Colonic mucosa (tissue), 4 donors: ENCODE measurements around the gene CMA1. TPM values are rescaled to one million over a fixed set of nuclear protein-coding genes. Genes with fewer than 3 reads are reported as not detected.

ENCODE experiments used
- DNase-seq: peaks from one replicate; pipeline ENCODE4 v3.0.0-alpha.2; 2020
- H3K27ac ChIP-seq: fragments of 200-600 bp; one replicate; pipeline ENCODE4 v1.8.0; 2021
- H3K27me3 ChIP-seq: fragments of 200-600 bp; one replicate; pipeline ENCODE4 v1.8.0; 2021
- H3K36me3 ChIP-seq: fragments of 200-600 bp; one replicate; pipeline ENCODE4 v1.8.0; 2021
- H3K4me1 ChIP-seq: fragments of 200-600 bp; one replicate; pipeline ENCODE4 v1.8.0; 2021; ENCODE audit warnings: mild to moderate bottlenecking
- H3K4me3 ChIP-seq: fragments of 200-600 bp; one replicate; pipeline ENCODE4 v1.8.0; 2021
- H3K9ac ChIP-seq, 2 donors: one replicate each; pipeline ENCODE4 v1.7.0; 2013; ENCODE audit warnings: control low read depth in 2 of 2, low read depth in 2 of 2, low read length in 2 of 2
- H3K9me3 ChIP-seq: fragments of 200-600 bp; one replicate; pipeline ENCODE4 v1.8.0; 2021
- CTCF ChIP-seq: fragments of 200-600 bp; IDR thresholded peaks from one replicate; pipeline ENCODE4 v1.8.0; 2022; ENCODE audit warnings: antibody characterized with exemption, mild to moderate bottlenecking
- intact Hi-C: fragments of 100-400 bp; cut with DNase I; formaldehyde crosslinking; loops from one replicate; pipeline ENCODE4 v1.14.1; 2022
- total RNA-seq, 2 donors: library from RNA; stranded (reverse); fragmentation: NEBNext Ultra II Directional in 1 of 2; extraction: Animal tissue kit (Norgen Biotek cat#: 25700) in 1 of 2; gene quantifications; one replicate each; pipeline ENCODE4 v1.2.1, GENCODE V29; 2021
- donor health status: healthy.
- donor health status: DM: no; HTN: no; CAD: no.
- donor health status: DM: no; HTN: no; CAD: no.

CMA1 gene
- total RNA-seq, 2 donors from 2014 or later = 1.3 TPM

DNA sequence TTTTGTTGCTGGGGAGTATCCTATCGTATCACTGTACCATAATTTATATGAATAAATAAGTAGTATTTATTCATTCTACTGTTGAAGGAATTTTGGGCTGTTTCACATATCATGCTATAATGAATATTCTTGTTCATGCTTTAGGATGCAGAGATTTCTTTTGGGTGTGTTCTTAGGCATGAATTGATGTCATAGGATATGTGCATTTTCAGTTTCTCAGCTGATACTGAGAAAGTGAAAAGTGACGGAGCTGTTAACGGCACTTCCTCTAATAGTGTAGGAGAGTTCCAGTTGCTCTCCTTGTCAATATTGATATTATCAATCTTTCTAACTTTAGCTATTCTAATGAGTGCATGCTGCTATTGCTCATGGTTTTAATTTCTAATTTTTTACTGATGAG lies 42.3 kb downstream of the CMA1 start:
- H3K27ac ChIP-seq = no peak overlapping the region
- intact Hi-C loops = no loop called here

DNA sequence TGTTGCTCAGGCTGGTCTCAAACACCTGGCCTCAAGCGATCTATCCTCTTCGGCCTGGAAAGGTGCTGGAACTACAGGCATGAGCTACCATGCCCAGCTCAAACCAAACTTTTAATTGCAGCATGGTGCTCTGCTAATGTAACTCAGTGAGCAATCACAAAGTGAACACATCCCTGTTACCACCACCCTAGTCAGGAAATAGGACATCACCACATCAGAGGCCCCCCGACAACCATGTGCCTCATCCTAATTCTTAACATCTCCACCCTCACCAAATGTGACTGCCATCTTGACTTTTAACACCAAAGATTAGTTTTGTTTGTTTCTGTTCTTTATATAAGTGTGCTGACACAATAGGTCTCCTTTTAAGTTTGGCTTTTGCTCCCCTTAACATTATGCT lies 42.7 kb downstream of the CMA1 start:
- Histone ChIP-seq H3K36me3 (no peaks in the 10 kb centered on the region), H3K9me3 (no peaks in the 10 kb centered on the region), H3K4me3 (no peak overlapping the region), H3K4me1 (no peaks in the 10 kb centered on the region), H3K9ac (no peak overlapping the region), H3K27ac (no peak overlapping the region), H3K27me3 (no peaks in the 10 kb centered on the region)
- intact Hi-C loops = no loop called here
- DNase-seq = no peak
- TF ChIP-seq CTCF = no peak

More for the DNA sequence above, 42.3 kb downstream of the CMA1 start:
- Histone ChIP-seq H3K4me1 (no peaks in the 10 kb centered on the region), H3K9ac (no peak overlapping the region), H3K27me3 (no peaks in the 10 kb centered on the region), H3K4me3 (no peak overlapping the region), H3K9me3 (no peaks in the 10 kb centered on the region), H3K36me3 (no peaks in the 10 kb centered on the region)
- no peak for DNase-seq
- no peak for TF ChIP-seq CTCF

GRCh38 chr14:24463884-24464785 lies 43.9 kb downstream of the CMA1 start:
- no peak for TF ChIP-seq CTCF
- no peaks in the 10 kb centered on the region for H3K9me3 ChIP-seq
- H3K27me3 ChIP-seq = no peaks in the 10 kb centered on the region
- intact Hi-C loops = no loop called here
- no peak for DNase-seq
- no peaks in the 10 kb centered on the region for H3K4me1 ChIP-seq
- H3K4me3 ChIP-seq = no peak overlapping the region
- no peak overlapping the region for H3K27ac ChIP-seq
- H3K36me3 ChIP-seq = no peaks in the 10 kb centered on the region
- no peak overlapping the region for H3K9ac ChIP-seq

- intact Hi-C loops = no loop called here
- no peaks in the 10 kb centered on the region for H3K36me3 ChIP-seq
- TF ChIP-seq CTCF = no peak
- DNase-seq = no peak
- no peak overlapping the region for H3K9ac ChIP-seq
- no peaks in the 10 kb centered on the region for H3K4me1 ChIP-seq
- no peak overlapping the region for H3K4me3 ChIP-seq
- no peaks in the 10 kb centered on the region for H3K9me3 ChIP-seq
- no peak overlapping the region for H3K27ac ChIP-seq
- no peaks in the 10 kb centered on the region for H3K27me3 ChIP-seq
Observed at GRCh38 chr14:24463017-24463883, 44.8 kb downstream of the CMA1 start.

DNA sequence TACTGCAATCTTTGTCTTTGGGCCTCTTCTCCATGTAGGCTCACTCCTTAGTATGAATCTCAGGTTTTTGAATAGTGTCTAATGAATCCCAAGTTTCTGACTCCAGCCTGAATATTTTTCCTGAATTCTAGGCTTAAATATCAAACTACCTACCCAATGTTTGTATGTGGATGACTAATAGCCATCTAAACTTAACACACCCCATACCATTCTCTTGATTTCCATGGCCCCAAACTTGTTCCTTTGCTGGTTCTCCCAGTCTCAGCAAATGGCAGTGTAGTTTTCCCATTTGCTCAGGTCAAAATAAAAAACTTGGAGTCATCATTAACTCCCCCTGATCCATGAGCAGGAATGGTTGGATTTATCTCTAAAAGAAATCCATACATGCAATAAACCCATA lies 46.7 kb downstream of the CMA1 start:
- H3K9ac ChIP-seq = no peak overlapping the region
- TF ChIP-seq CTCF = no peak
- H3K27me3 ChIP-seq = no peaks in the 10 kb centered on the region
- DNase-seq = no peak
- no peaks in the 10 kb centered on the region for H3K36me3 ChIP-seq
- no peak overlapping the region for H3K4me3 ChIP-seq
- H3K27ac ChIP-seq = no peak overlapping the region
- intact Hi-C loops = no loop called here
- H3K9me3 ChIP-seq = no peaks in the 10 kb centered on the region
- no peaks in the 10 kb centered on the region for H3K4me1 ChIP-seq
